ENCODE measurements around the gene UBE2A.

- TF ChIP-seq CTCF (IDR thresholded peaks at IDR 0.05): no peak
- TF ChIP-seq POLR2AphosphoS5 (IDR thresholded peaks at IDR 0.05): no peak
- no peak for TF ChIP-seq POLR2A (IDR thresholded peaks at IDR 0.05)
Observed at GRCh38 chrX:119602701-119603255, 28.4 kb downstream of the UBE2A start.
